Endothelial cell of umbilical vein (primary cell): ENCODE results near the gene DENND2A. TPM values are rescaled to one million over a fixed set of nuclear protein-coding genes. Genes with fewer than 3 reads are reported as not detected.

Experiments
- BruUV-seq: library from RNA; stranded (reverse); fragments of 400-500 nt; replicated peaks from 2 replicates; lab custom pipeline; 2021; lab: Mats Ljungman, UMichigan
- CTCF ChIA-PET: fragments of 300-600, 350-600 bp; sonication (Branson Sonifier 250); formaldehyde crosslinking; loops from one replicate; lab custom pipeline; 2021; ENCODE audit warnings: antibody characterized with exemption, inconsistent platforms; lab: Charles Lee
- POLR2A ChIA-PET: fragments of 300-600, 350-600 bp; sonication (Branson Sonifier 250); formaldehyde crosslinking; loops from one replicate; lab custom pipeline; 2021; ENCODE audit warnings: antibody characterized with exemption, inconsistent platforms; lab: Charles Lee
- DNase-seq: peaks from one replicate; pipeline ENCODE4 v3.0.0-alpha.2; 2011; ENCODE audit warnings: low read depth, low spot score
- FAIRE-seq: peaks from 2 replicates; lab custom pipeline; 2011; peaks lifted over from hg19 to GRCh38; lab: Jason Lieb, UNC
- H2AFZ ChIP-seq: 2 replicates; pipeline ENCODE4 v1.6.0; 2012; ENCODE audit warnings: low read depth, low read length, control low read depth, inconsistent platforms
- H3K27ac ChIP-seq: 2 replicates; pipeline ENCODE4 v1.5.1; 2011; ENCODE audit warnings: low read depth, mild to moderate bottlenecking, control low read depth, low read length, moderate library complexity; ENCODE audit not compliant: insufficient read depth
- H3K27me3 ChIP-seq, 2 experiments: 2 replicates each; pipeline versions ENCODE4 v1.6.0 to v1.6.1; 2011; ENCODE audit warnings: low read length in 2 of 2, mixed read lengths in 1 of 2; ENCODE audit not compliant: control insufficient read depth in 2 of 2, insufficient read depth in 2 of 2
- H3K36me3 ChIP-seq, 2 experiments: 2 replicates in 1 of 2; 3 replicates in 1 of 2; pipeline ENCODE4 v1.5.1; 2011; ENCODE audit warnings: low read length in 2 of 2, mild to moderate bottlenecking in 1 of 2, moderate library complexity in 1 of 2; ENCODE audit not compliant: control insufficient read depth in 2 of 2, insufficient read depth in 2 of 2; ENCODE audit errors: extremely low read depth in 1 of 2
- H3K4me1 ChIP-seq: 3 replicates; pipeline ENCODE4 v1.5.1; 2011; ENCODE audit warnings: mild to moderate bottlenecking, low read length; ENCODE audit not compliant: control insufficient read depth, insufficient read depth; ENCODE audit errors: extremely low read depth
- H3K4me2 ChIP-seq: 2 replicates; pipeline ENCODE4 v1.6.1; 2011; ENCODE audit warnings: low read length, control low read depth, mixed read lengths; ENCODE audit not compliant: insufficient read depth
- H3K4me3 ChIP-seq, 3 experiments: fragments of 200-600 bp in 1 of 3; sonication (generic), shearing (Covaris generic) in 1 of 3; replicated peaks in 1 of 3; 2 replicates each; pipeline ENCODE4 v1.5.1; 2011 to 2016; ENCODE audit warnings: control low read depth in 3 of 3, low read length in 3 of 3, mild to moderate bottlenecking in 2 of 3, inconsistent platforms in 1 of 3, low read depth in 1 of 3, moderate library complexity in 1 of 3; ENCODE audit not compliant: insufficient read depth in 1 of 3
- H3K79me2 ChIP-seq: 2 replicates; pipeline ENCODE4 v1.6.0; 2012; ENCODE audit warnings: low read length, inconsistent platforms; ENCODE audit not compliant: control insufficient read depth, insufficient read depth
- H3K9ac ChIP-seq: replicated peaks from 2 replicates; pipeline ENCODE3; 2011; ENCODE audit warnings: low read length, control low read depth; ENCODE audit not compliant: insufficient read depth; ENCODE audit errors: extremely low read depth
- H3K9me1 ChIP-seq: replicated peaks from 3 replicates; pipeline ENCODE4 v1.6.0; 2011; ENCODE audit warnings: mild to moderate bottlenecking, low read length; ENCODE audit not compliant: control insufficient read depth, insufficient read depth; ENCODE audit errors: extremely low read depth
- H3K9me3 ChIP-seq: replicated peaks from 2 replicates; pipeline ENCODE4 v1.5.1; 2012; ENCODE audit warnings: low read length, inconsistent platforms; ENCODE audit not compliant: control insufficient read depth, insufficient read depth
- H4K20me1 ChIP-seq: replicated peaks from 2 replicates; pipeline ENCODE3; 2011; ENCODE audit warnings: mild to moderate bottlenecking, low read length; ENCODE audit not compliant: control insufficient read depth, insufficient read depth; ENCODE audit errors: extremely low read depth
- EZH2 ChIP-seq: IDR thresholded peaks from 2 replicates; pipeline ENCODE4 v1.6.1; 2012; ENCODE audit warnings: borderline replicate concordance, low read depth, mild to moderate bottlenecking, moderate library complexity, low read length, inconsistent platforms; ENCODE audit not compliant: severe bottlenecking
- FOS ChIP-seq: IDR thresholded peaks from 2 replicates; pipeline ENCODE4 v1.6.1; 2011; ENCODE audit warnings: mild to moderate bottlenecking, low read length, moderate library complexity, borderline replicate concordance; ENCODE audit not compliant: insufficient read depth
- GATA2 ChIP-seq: IDR thresholded peaks from 2 replicates; pipeline ENCODE4 v1.7.0; 2011; ENCODE audit warnings: low read depth, mild to moderate bottlenecking, moderate library complexity, mixed read lengths, low read length; ENCODE audit not compliant: insufficient read length, insufficient read depth
- POLR2A ChIP-seq: IDR thresholded peaks from 2 replicates; pipeline ENCODE4 v1.6.1; 2012; ENCODE audit warnings: low read depth, mild to moderate bottlenecking, control low read depth, low read length
- POLR2AphosphoS5 ChIP-seq: IDR thresholded peaks from 2 replicates; pipeline ENCODE4 v1.6.1; 2012; ENCODE audit warnings: low read depth, mild to moderate bottlenecking, control low read depth, low read length, moderate library complexity; ENCODE audit not compliant: insufficient read depth
- dilution Hi-C: fragments of 300-500 bp; cut with MboI; formaldehyde crosslinking; loops from one replicate; pipeline ENCODE4 v1.15.0; 2019; ENCODE audit warnings: low sequenced_read_pairs; ENCODE audit not compliant: extremely low pct_ligation_motif_present
- intact Hi-C: fragments of 100-400 bp; cut with micrococcal nuclease; formaldehyde crosslinking; loops from one replicate; pipeline ENCODE4 v1.10.0; 2022
- polyA plus RNA-seq, 4 experiments: library from polyadenylated mRNA; depleted of rRNA in 3 of 4; stranded (reverse) in 3 of 4; unstranded in 1 of 4; fragments of >200 nt; gene quantifications; 2 replicates each; pipeline versions ENCODE4 v1.2.1 to v1.2.3, GENCODE V29; 2011 to 2012; ENCODE audit warnings: missing spikeins in 1 of 4
- total RNA-seq: library from RNA; stranded (reverse); gene quantifications from 2 replicates; pipeline ENCODE4 v1.2.3, GENCODE V29; 2021
- TF ChIP-seq, protein P1 (sequence below), 2 donors: IDR thresholded peaks; 1 replicate in 1 of 2; 2 replicates in 1 of 2; pipeline ENCODE4 v1.5.1; 2011; ENCODE audit warnings: low read length in 2 of 2, mild to moderate bottlenecking in 2 of 2, moderate library complexity in 2 of 2, control low read depth in 1 of 2, inconsistent platforms in 1 of 2, low read depth in 1 of 2; ENCODE audit not compliant: insufficient read depth in 1 of 2; ENCODE audit errors: extremely low read depth in 1 of 2
- TF ChIP-seq, protein P2 (sequence below): IDR thresholded peaks from 2 replicates; pipeline ENCODE4 v1.6.1; 2011; ENCODE audit not compliant: insufficient read depth, insufficient read length

DENND2A gene
- total and polyA plus RNA-seq, 2 donors (not counting 3 experiments of a cell fraction or from before 2014, with no cell fraction given), result 0.33 TPM; not detected in 1

DNA sequence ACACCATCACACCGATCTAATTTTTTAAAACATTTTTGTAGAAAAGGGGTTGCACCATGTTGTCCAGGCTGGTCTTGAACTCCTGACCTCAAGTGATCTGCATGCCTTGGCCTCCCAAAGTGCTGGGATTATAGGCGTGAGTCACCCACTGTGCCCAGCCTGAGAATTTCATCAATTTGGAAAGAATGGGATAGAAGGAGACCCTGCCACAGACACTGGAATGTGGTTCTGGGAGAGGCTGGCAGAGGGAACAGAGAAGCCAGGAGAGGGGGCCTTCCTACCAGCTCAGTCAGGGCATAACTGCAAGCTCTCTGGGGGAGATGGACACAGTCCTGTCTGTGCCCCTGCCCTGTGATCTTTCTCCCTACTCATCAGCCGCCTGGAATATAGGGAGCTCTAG lies 119.2 kb downstream of the DENND2A start:
- DNase-seq (no peak), FAIRE-seq (no peak)
- dilution Hi-C loops, result no loop called here
- H3K4me2 ChIP-seq, result no peak overlapping the region
- no peaks in the 10 kb centered on the region for H3K27me3 ChIP-seq
- no peak overlapping the region for H3K27ac ChIP-seq
- POLR2A ChIA-PET, result no interaction called here
- CTCF ChIA-PET, result interaction anchor here (5.1 kb wide), 1 partner anchor 132 kb away, joined by 26 read pairs; no protein-coding TSS in a partner anchor
- H3K9me3 ChIP-seq, result no peaks in the 10 kb centered on the region
- no TSS peak for BruUV-seq
- no peaks in the 10 kb centered on the region for H3K36me3 ChIP-seq
- no peak overlapping the region for H3K9ac ChIP-seq
- no peaks in the 10 kb centered on the region for H3K79me2 ChIP-seq
- intact Hi-C loops, result no loop called here
- H4K20me1 ChIP-seq, result no peaks in the 10 kb centered on the region
- H3K9me1 ChIP-seq, result no peaks in the 10 kb centered on the region
- no peaks in the 10 kb centered on the region for H3K4me1 ChIP-seq
- TF ChIP-seq POLR2AphosphoS5 (no peak), GATA2 (no peak), FOS (no peak), POLR2A (no peak)
- H3K4me3 ChIP-seq, result no peak overlapping the region
- H2AFZ ChIP-seq, result no peak overlapping the region

DNA sequence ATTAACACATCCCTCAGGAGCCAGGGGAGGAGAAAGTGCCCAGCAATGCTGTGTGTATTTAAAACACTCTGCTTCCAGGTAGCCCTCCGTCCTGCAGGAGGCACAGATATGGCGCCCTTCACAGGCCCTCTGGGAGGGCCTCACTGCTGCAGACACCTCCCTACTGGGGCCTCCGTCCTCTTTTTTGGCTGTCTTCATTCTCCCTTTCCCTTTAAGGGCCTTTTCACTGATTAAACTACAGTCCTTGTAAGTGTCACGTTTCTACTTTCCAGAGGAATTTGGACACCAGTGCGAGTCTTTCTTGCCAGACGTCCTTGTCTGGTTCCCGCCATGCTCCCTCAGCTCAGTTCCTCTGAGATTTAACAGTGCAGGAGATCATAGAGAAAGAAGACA lies 121.6 kb downstream of the DENND2A start:
- BruUV-seq, result no TSS peak
- H3K4me1 ChIP-seq, result no peaks in the 10 kb centered on the region
- intact Hi-C loops (no loop called here), dilution Hi-C loops (no loop called here)
- H3K4me2 ChIP-seq, result no peak overlapping the region
- FAIRE-seq (no peak), DNase-seq (no peak)
- H3K9ac ChIP-seq, result no peak overlapping the region
- no peaks in the 10 kb centered on the region for H3K9me3 ChIP-seq
- no peak overlapping the region for H3K4me3 ChIP-seq
- CTCF ChIA-PET, result interaction anchor here (2.1 to 5.1 kb wide), 2 partner anchors 134 to 464 kb away, joined by 17 to 26 read pairs; no protein-coding TSS in a partner anchor
- H3K9me1 ChIP-seq, result no peaks in the 10 kb centered on the region
- POLR2A ChIA-PET, result no interaction called here
- no peaks in the 10 kb centered on the region for H4K20me1 ChIP-seq
- no peak overlapping the region for H3K27ac ChIP-seq
- H2AFZ ChIP-seq, result no peak overlapping the region
- H3K27me3 ChIP-seq, result no peaks in the 10 kb centered on the region
- H3K36me3 ChIP-seq, result no peaks in the 10 kb centered on the region
- TF ChIP-seq EZH2 (no peak), GATA2 (no peak), POLR2AphosphoS5 (no peak), POLR2A (no peak)
- TF ChIP-seq, protein P1, sequence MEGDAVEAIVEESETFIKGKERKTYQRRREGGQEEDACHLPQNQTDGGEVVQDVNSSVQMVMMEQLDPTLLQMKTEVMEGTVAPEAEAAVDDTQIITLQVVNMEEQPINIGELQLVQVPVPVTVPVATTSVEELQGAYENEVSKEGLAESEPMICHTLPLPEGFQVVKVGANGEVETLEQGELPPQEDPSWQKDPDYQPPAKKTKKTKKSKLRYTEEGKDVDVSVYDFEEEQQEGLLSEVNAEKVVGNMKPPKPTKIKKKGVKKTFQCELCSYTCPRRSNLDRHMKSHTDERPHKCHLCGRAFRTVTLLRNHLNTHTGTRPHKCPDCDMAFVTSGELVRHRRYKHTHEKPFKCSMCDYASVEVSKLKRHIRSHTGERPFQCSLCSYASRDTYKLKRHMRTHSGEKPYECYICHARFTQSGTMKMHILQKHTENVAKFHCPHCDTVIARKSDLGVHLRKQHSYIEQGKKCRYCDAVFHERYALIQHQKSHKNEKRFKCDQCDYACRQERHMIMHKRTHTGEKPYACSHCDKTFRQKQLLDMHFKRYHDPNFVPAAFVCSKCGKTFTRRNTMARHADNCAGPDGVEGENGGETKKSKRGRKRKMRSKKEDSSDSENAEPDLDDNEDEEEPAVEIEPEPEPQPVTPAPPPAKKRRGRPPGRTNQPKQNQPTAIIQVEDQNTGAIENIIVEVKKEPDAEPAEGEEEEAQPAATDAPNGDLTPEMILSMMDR (IDR thresholded peaks at IDR 0.05; ENCODE audit: extremely low read depth in 1 of 2, insufficient read depth in 1 of 2, low read depth in 1 of 2, low read length in 2 of 2), result no peak
- TF ChIP-seq, protein P2, sequence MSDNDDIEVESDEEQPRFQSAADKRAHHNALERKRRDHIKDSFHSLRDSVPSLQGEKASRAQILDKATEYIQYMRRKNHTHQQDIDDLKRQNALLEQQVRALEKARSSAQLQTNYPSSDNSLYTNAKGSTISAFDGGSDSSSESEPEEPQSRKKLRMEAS, result no peak
- H3K79me2 ChIP-seq, result no peaks in the 10 kb centered on the region
